ENCODE data around the gene GABARAPL1.

DNA sequence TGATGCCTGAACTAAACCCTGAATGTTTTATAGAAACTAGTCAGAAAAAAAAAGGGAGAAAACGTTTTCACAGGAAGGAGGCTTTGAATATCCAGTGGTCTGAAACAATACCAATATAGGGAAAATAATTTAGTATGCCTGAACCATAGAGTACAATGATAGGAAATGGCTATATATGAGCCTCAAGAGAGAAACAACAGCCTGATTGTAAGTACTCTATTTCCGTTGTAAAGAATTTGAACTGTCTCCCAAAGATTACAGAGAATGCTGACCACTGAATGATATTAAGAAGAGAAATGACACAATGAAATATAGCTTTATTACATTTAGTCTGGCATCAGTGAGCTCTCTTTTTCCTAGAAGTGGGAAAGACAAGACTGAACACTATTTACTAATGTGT, 5.5 kb upstream of the GABARAPL1 start:
- no peak for TF ChIP-seq POLR2A (IDR thresholded peaks at IDR 0.05; ENCODE audit: low read depth, low read length)
- no peak for TF ChIP-seq SPI1 (IDR thresholded peaks at IDR 0.05; ENCODE audit: low read depth, low read length)
- TF ChIP-seq POLR2AphosphoS5 (IDR thresholded peaks at IDR 0.05; ENCODE audit: low read depth, low read length) = no peak
- TF ChIP-seq PAX5 (IDR thresholded peaks at IDR 0.05; ENCODE audit: insufficient read depth, low read length, severe bottlenecking) = no peak
- TF ChIP-seq TAF1 (IDR thresholded peaks at IDR 0.05; ENCODE audit: low read depth, low read length) = no peak
